Subcutaneous abdominal adipose tissue (tissue), 5 donors: Measurements from ENCODE around the gene MMP24.

ENCODE experiments used
- H3K27ac ChIP-seq: one replicate; pipeline ENCODE4 v1.7.0; 2013; ENCODE audit warnings: low read depth, mild to moderate bottlenecking, inconsistent platforms, low read length, moderate library complexity
- H3K27me3 ChIP-seq, 5 donors: one replicate each; pipeline ENCODE4 v1.7.0; 2013; ENCODE audit warnings: low read length in 5 of 5, inconsistent platforms in 1 of 5; ENCODE audit not compliant: control insufficient read depth in 5 of 5, insufficient read depth in 4 of 5
- H3K36me3 ChIP-seq, 5 donors: one replicate each; pipeline ENCODE4 v1.7.0; 2013; ENCODE audit warnings: low read length in 5 of 5; ENCODE audit not compliant: control insufficient read depth in 5 of 5, insufficient read depth in 5 of 5
- H3K4me1 ChIP-seq, 5 donors: one replicate each; pipeline ENCODE4 v1.7.0; 2013; ENCODE audit warnings: low read length in 5 of 5, mild to moderate bottlenecking in 3 of 5, moderate library complexity in 1 of 5; ENCODE audit not compliant: control insufficient read depth in 5 of 5, insufficient read depth in 5 of 5
- H3K4me3 ChIP-seq, 5 donors: one replicate each; pipeline ENCODE4 v1.7.0; 2013; ENCODE audit warnings: low read length in 5 of 5, low read depth in 1 of 5
- H3K9ac ChIP-seq, 5 donors: one replicate each; pipeline ENCODE4 v1.7.0; 2013; ENCODE audit warnings: low read length in 5 of 5, mild to moderate bottlenecking in 4 of 5, moderate library complexity in 3 of 5
- H3K9me3 ChIP-seq, 5 donors: one replicate each; pipeline ENCODE4 v1.7.0; 2013; ENCODE audit warnings: low read length in 5 of 5; ENCODE audit not compliant: control insufficient read depth in 5 of 5
- donor health status: healthy.
- donor health status: healthy.
- donor health status: healthy.
- donor health status: healthy.
- donor health status: healthy.

Gene MMP24

DNA sequence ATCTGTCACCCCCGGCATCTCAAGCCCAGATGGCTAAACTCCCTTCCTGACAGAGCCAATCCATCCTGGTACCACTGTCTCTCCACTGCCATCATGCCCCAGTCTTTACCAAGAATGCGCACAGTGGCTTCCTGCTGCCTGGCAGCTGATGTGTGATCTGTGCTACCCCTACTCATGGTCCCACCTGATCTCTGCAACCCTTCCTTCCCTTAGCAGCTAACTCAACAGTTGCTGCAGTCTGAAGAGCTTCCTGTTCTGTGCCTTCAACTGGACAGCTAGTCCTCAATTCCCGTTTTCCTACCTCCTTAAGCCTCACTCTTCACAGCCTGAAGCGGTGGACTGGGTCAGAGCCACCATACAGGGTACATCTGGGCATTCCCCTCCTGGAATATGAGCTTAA is 73.3 kb downstream of the MMP24 start:
- Histone ChIP-seq H3K9ac (peak overlapping the region in 1 of 5 donors; percentile 6), H3K36me3 (peaks cover 0 to 11% (median 2%) of the 10 kb centered on the region in 5 donors), H3K27me3 (peaks cover 0 to 9% (median 2%) of the 10 kb centered on the region in 5 donors), H3K9me3 (no peaks in the 10 kb centered on the region), H3K4me1 (peaks cover 0 to 16% (median 0%) of the 10 kb centered on the region in 5 donors), H3K4me3 (no peak overlapping the region), H3K27ac (no peak overlapping the region)

DNA sequence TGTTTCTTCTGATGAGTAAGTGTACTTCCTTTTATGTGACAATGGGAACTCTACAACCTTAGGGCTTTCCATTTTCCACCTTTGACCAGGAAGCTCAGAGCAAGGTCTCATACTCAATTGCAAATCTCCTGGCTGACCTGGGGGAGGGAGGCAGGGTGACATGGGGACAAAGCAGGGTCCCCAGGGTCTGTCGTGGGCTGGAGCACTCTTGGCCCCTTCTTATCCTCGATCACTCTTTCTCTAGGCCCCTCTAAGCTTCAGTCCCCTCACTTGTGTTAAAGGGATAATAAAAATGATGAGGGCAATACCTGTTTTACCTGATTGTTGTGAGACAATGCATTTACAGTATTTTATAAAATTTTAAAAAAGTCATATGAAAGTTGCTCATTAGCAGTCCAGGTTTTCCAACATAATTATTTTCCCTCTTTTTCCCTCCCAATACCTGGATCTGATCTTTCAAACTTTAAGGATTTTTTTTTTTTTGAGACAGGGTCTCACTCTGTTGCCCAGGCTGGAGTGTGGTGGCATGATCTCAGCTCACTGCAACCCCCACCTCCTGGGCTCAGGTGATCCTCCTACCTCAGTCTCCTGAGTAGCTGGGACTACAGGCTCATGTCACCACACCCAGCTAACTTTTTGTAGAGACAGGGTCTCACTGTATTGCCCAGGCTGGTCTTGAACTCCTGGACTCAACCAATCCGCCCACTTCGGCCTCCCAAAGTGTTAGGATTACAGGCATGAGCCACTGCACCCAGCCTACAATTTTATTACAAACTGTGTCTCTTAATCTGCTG is 74.2 kb downstream of the MMP24 start:
- Histone ChIP-seq H3K27me3 (peaks cover 0 to 9% (median under 1%) of the 10 kb centered on the region in 5 donors), H3K27ac (no peak overlapping the region)

GRCh38 chr20:35301426-35301825 is 74.9 kb downstream of the MMP24 start:
- Histone ChIP-seq H3K9me3 (no peaks in the 10 kb centered on the region), H3K9ac (no peak overlapping the region), H3K27ac (no peak overlapping the region), H3K36me3 (peaks cover 0 to 27% (median 10%) of the 10 kb centered on the region in 5 donors), H3K4me1 (peaks cover 0 to 10% (median 3%) of the 10 kb centered on the region in 5 donors), H3K27me3 (peaks cover 0 to 5% (median 0%) of the 10 kb centered on the region in 5 donors), H3K4me3 (no peak overlapping the region)

More for the DNA sequence above, 74.2 kb downstream of the MMP24 start:
- no peaks in the 10 kb centered on the region for H3K9me3 ChIP-seq
- H3K4me1 ChIP-seq: peaks cover 0 to 15% (median 0%) of the 10 kb centered on the region in 5 donors
- no peak overlapping the region for H3K9ac ChIP-seq
- peaks cover 0 to 19% (median 4%) of the 10 kb centered on the region in 5 donors for H3K36me3 ChIP-seq
- no peak overlapping the region for H3K4me3 ChIP-seq

DNA sequence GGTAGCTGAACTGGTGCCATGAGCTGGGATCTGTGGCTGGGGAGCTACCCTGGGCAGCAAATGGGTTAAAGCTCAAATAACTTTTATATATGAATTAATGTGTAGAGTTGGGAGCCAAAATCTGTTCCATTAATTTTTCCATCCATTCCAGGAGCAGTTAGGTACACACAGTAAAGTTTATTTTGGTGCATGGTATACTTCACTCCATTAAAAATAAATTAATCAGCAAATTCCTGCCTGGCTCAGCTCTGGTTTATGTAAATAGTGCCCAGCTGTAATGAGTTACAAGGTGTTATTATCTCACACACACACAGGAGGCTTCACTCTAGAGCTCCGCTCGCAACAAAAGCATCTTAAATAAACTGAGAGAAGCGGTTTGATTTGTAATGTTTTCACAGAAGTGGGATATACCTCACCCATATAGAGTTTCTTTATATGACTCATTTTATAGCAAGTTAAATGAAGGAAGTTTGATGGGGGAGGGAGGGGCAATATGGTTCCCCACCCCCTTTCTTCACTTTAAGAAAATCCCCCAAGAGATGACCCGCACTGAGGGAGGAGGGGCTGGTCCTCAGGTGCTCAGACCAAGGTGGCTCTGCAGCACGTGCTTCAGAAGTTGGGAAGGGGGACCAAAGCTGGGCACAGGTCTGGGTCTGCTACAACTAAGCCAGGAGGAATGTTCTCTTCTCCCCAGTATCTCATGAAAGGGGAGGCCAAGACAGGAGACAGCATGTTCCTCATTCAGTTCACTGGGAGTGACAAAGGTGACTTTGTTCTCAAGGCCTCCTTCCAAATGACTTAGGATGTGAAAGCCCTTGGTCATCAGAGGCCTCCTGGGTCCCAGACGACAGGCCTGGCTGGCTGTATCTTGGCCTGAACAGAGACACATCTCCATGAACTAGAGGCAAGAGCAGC is 76.2 kb downstream of the MMP24 start:
- Histone ChIP-seq H3K27me3 (no peaks in the 10 kb centered on the region), H3K4me3 (no peak overlapping the region), H3K9me3 (no peaks in the 10 kb centered on the region), H3K27ac (no peak overlapping the region), H3K9ac (no peak overlapping the region), H3K36me3 (peaks cover 0 to 29% (median 10%) of the 10 kb centered on the region in 5 donors), H3K4me1 (peaks cover 0 to 17% (median 10%) of the 10 kb centered on the region in 5 donors)

DNA sequence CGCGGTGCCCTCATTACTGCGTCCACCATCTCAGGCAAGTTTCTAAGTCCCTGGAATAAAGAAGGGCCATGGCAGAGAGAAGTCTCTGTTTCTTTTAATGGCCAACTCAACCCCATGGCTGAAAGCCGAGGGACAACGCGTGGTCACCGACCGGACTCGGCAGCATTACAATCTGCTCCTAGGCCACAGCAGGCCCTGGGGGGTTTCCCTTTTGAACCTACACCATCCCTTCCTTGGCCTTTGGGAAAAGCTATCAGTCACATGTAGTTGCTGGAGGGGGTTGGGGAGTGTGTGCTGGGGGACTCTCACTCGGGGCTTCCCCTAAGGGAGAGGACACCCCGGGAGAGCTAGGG is 76.9 kb downstream of the MMP24 start:
- no peak overlapping the region for H3K27ac ChIP-seq

DNA sequence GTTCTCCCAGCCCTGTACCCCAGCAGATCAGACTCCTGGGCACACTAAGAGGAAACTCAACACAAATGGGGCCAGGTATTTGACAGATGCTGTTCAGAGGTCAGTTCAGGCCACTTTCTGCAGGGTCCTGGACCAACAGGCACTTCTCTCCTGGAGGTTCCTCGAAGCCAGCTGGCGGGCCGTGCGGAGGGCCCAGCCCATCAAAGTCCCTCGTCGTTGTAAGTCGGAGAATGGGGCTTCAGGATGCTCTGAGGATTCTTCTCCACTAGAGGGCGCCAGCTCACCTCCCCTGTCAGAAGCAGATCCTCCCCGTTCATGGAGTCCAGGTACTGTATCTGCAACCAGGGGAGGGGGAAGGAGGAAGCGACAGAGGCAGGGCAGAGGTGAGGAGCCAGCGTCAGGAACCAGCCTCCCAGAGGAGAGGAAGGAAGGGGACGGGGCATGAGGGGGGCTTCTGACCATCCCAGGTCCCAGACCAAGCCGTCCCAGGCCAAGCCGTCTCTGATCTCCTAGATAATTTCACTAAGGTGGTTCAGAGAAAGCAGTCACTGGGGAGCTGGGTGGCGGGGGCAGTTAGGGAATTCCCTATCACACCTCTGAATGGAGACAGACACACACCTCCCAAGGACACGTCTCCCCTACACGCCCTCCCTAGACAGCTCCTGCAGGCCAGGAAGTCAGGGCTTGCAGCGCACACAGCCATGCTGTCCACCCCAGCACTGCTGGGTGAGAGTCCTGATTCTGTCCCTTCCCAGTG is 77.4 kb downstream of the MMP24 start:
- Histone ChIP-seq H3K9ac (peak overlapping the region in 1 of 5 donors; percentile 6), H3K27ac (no peak overlapping the region)

More for the DNA sequence above, 76.9 kb downstream of the MMP24 start:
- no peaks in the 10 kb centered on the region for H3K27me3 ChIP-seq
- peak overlapping the region in 1 of 5 donors; percentile 6 for H3K9ac ChIP-seq
- H3K4me1 ChIP-seq: peaks cover 0 to 24% (median 17%) of the 10 kb centered on the region in 5 donors
- no peaks in the 10 kb centered on the region for H3K9me3 ChIP-seq
- H3K4me3 ChIP-seq: no peak overlapping the region
- peaks cover 0 to 29% (median 14%) of the 10 kb centered on the region in 5 donors for H3K36me3 ChIP-seq

DNA sequence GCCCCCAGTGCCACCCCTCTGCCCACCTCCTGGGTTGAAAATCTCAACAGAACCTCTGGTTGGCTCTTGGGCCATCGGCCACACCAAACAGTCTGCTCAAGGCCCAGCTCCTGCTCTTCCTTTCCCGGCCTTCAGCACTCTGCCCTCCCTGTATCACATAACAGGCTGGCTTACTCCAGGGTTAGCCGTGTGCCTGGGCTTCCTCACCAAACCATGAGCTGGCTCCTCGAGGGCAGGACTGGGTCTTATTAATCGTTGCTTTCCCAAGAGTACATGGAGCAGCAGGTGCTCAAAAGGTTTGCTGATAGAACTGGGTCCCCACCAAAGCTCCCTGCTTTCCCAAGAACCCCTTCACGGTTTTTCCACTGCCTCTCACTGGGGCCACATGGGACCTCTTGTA is 78.5 kb downstream of the MMP24 start:
- no peak overlapping the region for H3K27ac ChIP-seq

More for the DNA sequence above, 77.4 kb downstream of the MMP24 start:
- H3K4me3 ChIP-seq: no peak overlapping the region
- peaks cover 0 to 29% (median 14%) of the 10 kb centered on the region in 5 donors for H3K36me3 ChIP-seq
- H3K4me1 ChIP-seq: peaks cover 0 to 24% (median 17%) of the 10 kb centered on the region in 5 donors
- H3K9me3 ChIP-seq: no peaks in the 10 kb centered on the region
- H3K27me3 ChIP-seq: no peaks in the 10 kb centered on the region

DNA sequence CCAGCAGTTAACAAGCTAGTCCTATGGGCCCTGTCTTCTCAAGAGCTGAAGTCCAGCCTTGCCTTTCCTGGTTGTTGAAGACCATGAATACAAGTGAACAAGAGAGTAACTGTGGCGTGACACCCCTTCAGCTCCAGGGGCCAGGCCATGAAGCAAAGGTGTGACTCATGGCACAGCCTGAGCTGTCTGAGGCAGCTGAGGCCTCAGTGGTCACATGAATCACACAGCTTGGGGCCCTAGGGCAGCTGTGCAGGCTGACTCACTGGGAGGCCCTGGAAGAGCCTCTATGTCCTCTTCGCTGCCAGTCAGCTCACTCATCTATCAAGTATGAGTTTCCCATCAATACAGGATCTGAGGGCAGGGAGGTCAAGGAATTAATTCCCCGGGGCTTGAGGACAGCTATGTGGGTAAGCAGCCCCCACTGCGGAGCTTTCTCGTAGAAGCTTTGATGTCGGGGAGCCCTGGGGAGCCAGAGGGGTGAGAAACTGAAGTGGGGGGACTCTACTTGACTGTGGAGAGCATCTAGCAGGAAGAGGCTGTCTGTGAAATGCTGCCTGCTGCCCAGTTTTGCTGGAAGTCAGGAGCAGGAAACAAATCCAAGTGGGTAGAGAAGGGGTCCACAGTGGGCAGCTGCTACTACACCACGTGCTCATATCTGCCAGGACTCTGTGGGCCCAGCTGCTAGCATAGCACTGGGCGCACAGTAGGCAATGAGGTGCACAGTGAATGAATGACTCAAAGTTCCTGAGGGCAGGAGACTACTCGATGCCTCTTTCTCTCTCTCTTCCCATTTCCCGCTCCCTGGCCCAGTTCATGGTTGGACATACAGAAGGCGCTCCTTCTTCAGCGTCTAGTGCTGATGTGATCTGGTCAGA is 79.4 kb downstream of the MMP24 start:
- peaks cover 0 to 24% (median 17%) of the 10 kb centered on the region in 5 donors for H3K4me1 ChIP-seq
- no peak overlapping the region for H3K27ac ChIP-seq
- no peaks in the 10 kb centered on the region for H3K27me3 ChIP-seq
- H3K4me3 ChIP-seq: no peak overlapping the region
- no peaks in the 10 kb centered on the region for H3K9me3 ChIP-seq
- H3K36me3 ChIP-seq: peaks cover 0 to 35% (median 17%) of the 10 kb centered on the region in 5 donors
- H3K9ac ChIP-seq: peak overlapping the region in 1 of 5 donors; percentile 10

More for the DNA sequence above, 78.5 kb downstream of the MMP24 start:
- Histone ChIP-seq H3K27me3 (no peaks in the 10 kb centered on the region), H3K36me3 (peaks cover 0 to 34% (median 16%) of the 10 kb centered on the region in 5 donors), H3K4me3 (no peak overlapping the region), H3K9me3 (no peaks in the 10 kb centered on the region), H3K4me1 (peaks cover 0 to 24% (median 17%) of the 10 kb centered on the region in 5 donors), H3K9ac (no peak overlapping the region)
